Body of pancreas (tissue), 4 donors: Measurements from ENCODE around the gene POFUT2.

Experiments used
- CTCF ChIP-seq, 7 experiments: fragments of 450-650 bp in 4 of 7; fragments of 200-600 bp in 3 of 7; sonication (generic) in 3 of 7; IDR thresholded peaks; one replicate each; pipeline ENCODE4 v1.5.1; 2016 to 2019; ENCODE audit warnings: antibody characterized with exemption in 7 of 7
- POLR2A ChIP-seq, 3 donors: fragments of 450-650 bp; IDR thresholded peaks; one replicate each; pipeline ENCODE4 v1.6.1; 2016; ENCODE audit warnings: antibody characterized with exemption in 3 of 3, mild to moderate bottlenecking in 2 of 3

GRCh38 chr21:45297329-45297728, 9.6 kb upstream of the POFUT2 start:
- TF ChIP-seq POLR2A (IDR thresholded peaks at IDR 0.05) (no peak), CTCF (IDR thresholded peaks at IDR 0.05) (no peak)
